LNCaP clone FGC (cell line): ENCODE data around the gene PHACTR3.

Experiments used
- DNase-seq: peaks from one replicate; pipeline ENCODE4 v3.0.0-alpha.2; 2011; ENCODE audit warnings: low read depth
- H3K4me3 ChIP-seq: 2 replicates; pipeline ENCODE4 v1.5.1; 2011; ENCODE audit warnings: mild to moderate bottlenecking, low read depth, low read length, control low read depth
- CTCF ChIP-seq: IDR thresholded peaks from 2 replicates; pipeline ENCODE4 v1.5.1; 2012; ENCODE audit warnings: mild to moderate bottlenecking; ENCODE audit not compliant: control insufficient read depth, insufficient read depth; ENCODE audit errors: extremely low read depth

The PHACTR3 gene

GRCh38 chr20:59809630-59810448 is 205.5 kb downstream of the PHACTR3 start:
- no peak for TF ChIP-seq CTCF
- DNase-seq = no peak
- no peak overlapping the region for H3K4me3 ChIP-seq

GRCh38 chr20:59810449-59811187 is 206.3 kb downstream of the PHACTR3 start:
- TF ChIP-seq CTCF = no peak
- no peak for DNase-seq
- no peak overlapping the region for H3K4me3 ChIP-seq

- TF ChIP-seq CTCF = no peak
- H3K4me3 ChIP-seq = no peak overlapping the region
- DNase-seq = no peak
Measured at GRCh38 chr20:59811681-59812171, 207.4 kb downstream of the PHACTR3 start.

- TF ChIP-seq CTCF = no peak
Measured at GRCh38 chr20:59812286-59813125, 208.2 kb downstream of the PHACTR3 start.

GRCh38 chr20:59813126-59813947 is 209.0 kb downstream of the PHACTR3 start:
- TF ChIP-seq CTCF = no peak
- no peak overlapping the region for H3K4me3 ChIP-seq
- no peak for DNase-seq

More at GRCh38 chr20:59812286-59813125, 208.2 kb downstream of the PHACTR3 start:
- H3K4me3 ChIP-seq = no peak overlapping the region
- DNase-seq = no peak
